ENCODE data around the gene TMEM269.

TMEM269 gene

GRCh38 chr1:42844592-42845140 is 59.9 kb downstream of the TMEM269 start:
- TF ChIP-seq CTCF (IDR thresholded peaks at IDR 0.05; ENCODE audit: borderline replicate concordance, control extremely low read depth, extremely low read depth, insufficient read depth, missing control alignments): no peak
- DNase-seq (ENCODE audit: low spot score): no peak
- in situ Hi-C loops (cut with MboI; ENCODE audit: low sequenced_read_pairs, unreplicated experiment): no loop called here

GRCh38 chr1:42845193-42845592 is 60.4 kb downstream of the TMEM269 start:
- no peak for DNase-seq (ENCODE audit: low spot score)
- in situ Hi-C loops (cut with MboI; ENCODE audit: low sequenced_read_pairs, unreplicated experiment): no loop called here
- TF ChIP-seq CTCF (IDR thresholded peaks at IDR 0.05; ENCODE audit: borderline replicate concordance, control extremely low read depth, extremely low read depth, insufficient read depth, missing control alignments): no peak

- in situ Hi-C loops (cut with MboI; ENCODE audit: low sequenced_read_pairs, unreplicated experiment): no loop called here
- DNase-seq (ENCODE audit: low spot score): no peak
- TF ChIP-seq CTCF (IDR thresholded peaks at IDR 0.05; ENCODE audit: borderline replicate concordance, control extremely low read depth, extremely low read depth, insufficient read depth, missing control alignments): no peak
These were observed 61.1 kb downstream of the TMEM269 start for GRCh38 chr1:42845866-42846256.

- in situ Hi-C loops (cut with MboI; ENCODE audit: low sequenced_read_pairs, unreplicated experiment): no loop called here
- peak; percentile 51 for TF ChIP-seq CTCF (IDR thresholded peaks at IDR 0.05; ENCODE audit: borderline replicate concordance, control extremely low read depth, extremely low read depth, insufficient read depth, missing control alignments)
- DNase-seq (ENCODE audit: low spot score): peak; percentile 94
These were observed 61.7 kb downstream of the TMEM269 start, which contains the start of gene ZNF691 for GRCh38 chr1:42846257-42847110. TSS of gene ZNF691 (plus strand) at chr1:42846613. CDS start at chr1:42849659, 3,046 bp downstream.

- DNase-seq (ENCODE audit: low spot score): no peak
- no peak for TF ChIP-seq CTCF (IDR thresholded peaks at IDR 0.05; ENCODE audit: borderline replicate concordance, control extremely low read depth, extremely low read depth, insufficient read depth, missing control alignments)
- in situ Hi-C loops (cut with MboI; ENCODE audit: low sequenced_read_pairs, unreplicated experiment): no loop called here
These were observed 62.4 kb downstream of the TMEM269 start for GRCh38 chr1:42847111-42847595.

GRCh38 chr1:42847721-42848460 is 63.1 kb downstream of the TMEM269 start:
- no peak for TF ChIP-seq CTCF (IDR thresholded peaks at IDR 0.05; ENCODE audit: borderline replicate concordance, control extremely low read depth, extremely low read depth, insufficient read depth, missing control alignments)
- DNase-seq (ENCODE audit: low spot score): no peak
- in situ Hi-C loops (cut with MboI; ENCODE audit: low sequenced_read_pairs, unreplicated experiment): no loop called here

Measured in GM13976 (cell line).